GM18861 (cell line): ENCODE data around the gene NME4.

Experiments used
- ATAC-seq: cut with Tn5 transposase; IDR thresholded peaks from one replicate; pipeline ENCODE4 v1.9.1; 2021; ENCODE audit not compliant: unreplicated experiment

Gene NME4

DNA sequence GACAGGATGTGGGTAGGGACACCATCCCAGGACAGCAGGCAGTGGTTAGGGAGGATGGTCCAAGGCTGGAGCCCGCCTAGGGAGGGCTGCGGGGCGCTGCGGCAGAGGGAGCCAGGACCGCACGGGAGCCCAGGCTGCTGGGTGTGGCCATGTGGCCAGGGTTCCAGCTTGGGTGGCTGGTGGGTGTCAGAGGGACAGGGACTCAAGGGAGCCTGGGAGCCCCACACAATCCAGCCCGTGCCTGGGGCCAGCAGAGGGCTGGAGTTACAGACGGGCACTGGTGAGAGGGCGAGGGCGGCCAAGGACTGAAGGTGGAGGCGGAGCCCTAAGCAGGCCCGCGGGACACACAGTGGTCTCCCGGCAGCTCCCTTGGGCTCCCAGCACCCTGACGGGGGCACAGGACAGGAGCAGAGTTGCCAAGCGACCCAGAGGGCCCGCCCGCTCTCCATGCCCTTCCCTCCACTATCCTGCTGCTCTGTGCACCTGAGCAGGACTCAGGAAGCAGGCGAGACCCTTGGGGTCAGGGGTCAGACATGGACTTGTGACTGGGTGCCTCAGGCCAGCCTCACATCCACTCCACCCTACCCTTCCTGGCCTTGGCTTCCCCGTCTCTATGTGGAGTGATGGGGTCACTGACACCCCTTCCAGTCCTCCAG is 33.8 kb upstream of the NME4 start:
- ATAC-seq = no peak

DNA sequence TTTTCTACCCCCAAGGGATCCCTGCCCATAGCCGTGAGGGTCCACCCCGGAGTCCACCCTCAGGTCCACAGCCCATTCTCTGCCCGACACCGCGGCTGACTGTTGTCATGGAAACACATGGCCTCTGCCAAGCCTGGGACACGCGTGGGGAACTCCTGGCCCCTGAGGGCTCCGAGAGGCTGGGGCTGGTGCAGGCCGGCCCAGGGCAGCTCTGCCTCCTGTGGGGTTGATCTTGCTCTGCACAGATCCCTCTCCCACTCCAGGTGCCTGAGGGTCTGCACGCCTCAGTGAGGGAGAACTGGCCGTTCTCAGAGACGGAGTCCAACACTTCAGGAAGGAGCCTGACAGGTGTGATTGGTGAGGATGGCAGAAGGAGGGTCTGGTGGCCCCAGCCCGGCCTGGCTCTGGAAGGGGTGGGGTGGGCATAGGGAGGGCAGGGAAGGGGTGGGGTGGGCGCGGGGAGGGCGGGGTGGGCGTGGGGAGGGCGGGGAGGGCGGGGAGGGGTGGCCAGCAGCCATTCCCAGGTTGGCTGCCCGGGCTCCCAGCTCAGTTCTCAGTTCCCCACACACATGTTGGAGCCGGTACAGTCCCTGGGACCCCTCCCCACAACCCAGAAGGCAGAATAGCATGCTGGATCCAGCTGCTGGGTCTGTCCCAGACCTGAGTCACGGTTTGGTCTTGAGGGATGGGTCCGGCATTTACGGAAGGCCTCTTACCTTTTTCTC is 33.1 kb upstream of the NME4 start:
- no peak for ATAC-seq

DNA sequence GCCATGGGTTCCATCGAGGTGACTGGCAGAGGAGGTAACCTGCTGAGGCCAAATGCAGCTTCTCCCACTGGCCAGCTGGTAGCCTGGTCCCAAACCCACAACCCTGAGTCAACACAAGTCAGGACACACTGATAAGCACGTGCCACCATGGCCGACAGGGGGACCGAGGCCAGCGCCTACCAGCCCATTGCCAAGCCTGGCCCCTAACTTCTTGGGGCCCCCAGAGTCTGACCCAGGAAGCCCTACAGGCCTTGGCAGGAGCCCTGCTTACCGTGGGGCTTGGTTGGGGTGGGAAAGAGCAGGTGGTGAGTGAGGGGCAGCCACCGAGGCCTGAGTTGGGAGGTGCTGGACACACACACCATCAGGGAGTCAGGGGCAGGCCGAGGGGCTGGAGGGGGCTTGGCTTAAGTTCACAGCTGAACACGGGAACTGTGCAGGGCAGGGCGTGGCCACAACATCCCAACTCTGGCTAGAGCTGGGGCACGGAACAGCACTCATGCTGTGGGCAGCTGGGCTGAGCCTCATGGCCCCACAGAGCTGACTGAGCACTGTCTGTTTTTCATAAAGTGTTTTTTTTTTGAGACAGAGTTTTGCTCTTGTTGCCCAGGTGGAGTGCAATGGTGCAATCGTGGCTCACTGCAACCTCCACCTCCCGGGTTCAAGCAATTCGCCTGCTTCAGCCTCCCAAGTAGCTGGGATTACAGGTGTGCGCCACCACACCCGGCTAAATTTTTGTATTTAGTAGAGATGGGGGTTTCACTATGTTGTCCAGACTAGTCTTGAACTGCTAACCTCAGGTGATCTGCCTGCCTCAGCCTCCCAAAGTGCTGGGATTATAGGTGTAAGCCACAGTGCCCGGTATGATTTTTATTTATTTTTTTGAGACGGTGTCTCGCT is 32.2 kb upstream of the NME4 start:
- no peak for ATAC-seq

DNA sequence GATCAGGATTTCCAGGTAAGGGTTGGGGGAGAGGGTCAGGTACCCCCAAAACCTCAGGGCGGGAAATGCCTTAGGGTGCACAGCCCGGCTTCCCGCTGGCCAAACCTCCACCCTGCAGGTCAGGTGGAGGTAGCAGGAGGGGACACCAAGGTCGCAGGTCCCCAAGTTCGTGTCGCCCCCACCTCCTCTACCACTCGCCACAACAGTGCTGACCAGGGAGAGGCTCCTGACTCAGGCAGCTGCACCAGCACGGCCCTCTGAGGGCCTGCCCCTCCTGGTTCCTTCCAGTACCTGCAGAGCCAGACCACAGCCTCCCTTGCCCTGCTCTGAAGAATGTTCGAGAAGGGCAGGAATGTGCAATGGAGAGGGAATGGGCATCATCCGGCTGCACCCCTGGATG is 30.5 kb upstream of the NME4 start:
- ATAC-seq = no peak

DNA sequence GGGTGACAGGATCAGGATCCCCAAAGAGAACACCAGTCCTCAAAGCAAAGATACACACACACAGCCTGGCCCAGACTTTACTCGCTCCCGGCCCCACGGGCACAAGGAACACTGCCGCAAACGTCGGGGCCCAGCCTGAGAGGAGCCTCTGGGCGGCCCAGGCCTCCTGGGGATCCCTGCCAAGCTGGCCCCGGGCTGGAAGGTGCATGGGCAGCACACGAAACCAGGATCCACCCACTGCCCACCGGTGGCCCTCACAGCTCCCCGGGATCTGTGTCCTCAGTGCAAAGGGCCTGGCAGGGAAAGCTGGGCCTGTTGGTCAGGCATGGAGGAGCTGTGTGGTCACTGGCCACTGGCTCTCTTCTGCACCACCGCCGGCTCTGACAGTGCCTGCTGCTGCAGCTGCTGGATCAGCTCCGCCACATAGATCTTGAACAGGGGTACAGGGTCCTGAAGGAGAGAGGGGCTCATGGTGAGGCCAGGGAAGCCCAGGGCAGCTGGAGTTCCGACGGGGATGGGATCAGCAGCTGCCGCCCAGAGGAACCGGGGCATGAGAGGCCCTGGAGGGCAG is 29.6 kb upstream of the NME4 start:
- ATAC-seq = no peak

DNA sequence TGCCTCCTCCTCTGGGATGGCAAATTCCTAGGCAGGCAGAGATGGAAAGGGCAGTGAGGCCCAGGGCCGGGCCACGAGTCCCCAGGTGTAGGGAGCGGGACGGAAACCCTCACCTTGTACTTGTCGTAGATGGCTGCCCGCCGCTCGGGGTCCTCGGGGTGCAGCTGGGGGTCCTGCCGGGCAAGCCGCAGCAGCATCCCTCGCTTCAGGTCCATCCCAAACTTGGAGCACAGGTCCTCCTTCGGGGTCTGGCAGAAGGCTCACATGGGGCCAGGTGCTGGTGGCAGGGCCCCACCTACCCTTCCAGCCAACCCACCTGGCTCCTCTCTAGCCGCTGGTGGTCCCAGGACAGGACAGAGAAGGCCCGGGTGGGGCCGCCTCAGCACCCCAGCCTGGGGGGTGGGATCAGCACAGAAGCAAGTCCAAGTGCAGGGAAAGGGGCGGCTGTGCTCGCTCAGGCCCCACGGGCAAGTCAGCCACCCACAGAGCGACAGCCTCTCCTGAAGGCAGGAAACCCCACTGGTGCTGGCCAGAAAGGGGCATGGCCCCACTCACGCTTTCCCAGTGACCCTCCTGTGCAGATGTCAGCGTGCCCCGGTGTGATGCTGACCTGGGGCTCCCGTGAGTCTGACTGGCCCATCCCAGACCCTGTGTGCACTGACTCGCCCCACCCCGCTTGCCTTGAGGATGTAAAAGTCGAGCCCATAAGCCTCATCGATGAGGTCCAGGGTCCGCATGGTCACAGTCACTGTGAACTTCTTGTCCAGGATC is 28.4 kb upstream of the NME4 start:
- ATAC-seq = no peak

DNA sequence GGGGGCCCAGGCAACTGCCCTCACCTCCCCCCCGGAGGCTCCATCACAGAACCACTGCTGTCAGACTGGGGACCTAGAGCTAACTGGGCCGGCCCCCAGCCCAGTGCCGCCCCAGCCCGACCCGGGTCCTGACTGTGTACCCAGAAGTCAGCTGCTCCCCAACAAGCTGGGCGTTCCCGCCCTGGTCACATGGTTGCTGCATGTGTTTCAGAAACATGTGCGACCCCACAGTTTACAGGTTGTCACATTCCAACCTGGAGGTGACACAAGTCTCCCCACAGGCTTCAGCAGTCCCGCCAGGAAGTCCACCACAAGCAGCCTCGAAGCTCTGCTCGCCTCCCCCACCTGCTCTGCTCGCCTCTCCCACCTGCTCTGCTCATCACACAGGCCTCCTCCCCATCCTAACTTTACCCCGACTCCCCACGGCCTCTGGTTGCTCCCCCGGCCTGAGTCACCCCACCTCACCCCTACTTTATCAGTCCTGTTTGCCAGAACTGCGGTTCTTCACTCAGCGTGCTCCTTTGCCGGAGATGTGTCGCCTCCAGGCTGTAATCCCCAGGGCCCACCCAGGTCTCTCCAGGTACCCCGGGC is 27.6 kb upstream of the NME4 start:
- no peak for ATAC-seq

DNA sequence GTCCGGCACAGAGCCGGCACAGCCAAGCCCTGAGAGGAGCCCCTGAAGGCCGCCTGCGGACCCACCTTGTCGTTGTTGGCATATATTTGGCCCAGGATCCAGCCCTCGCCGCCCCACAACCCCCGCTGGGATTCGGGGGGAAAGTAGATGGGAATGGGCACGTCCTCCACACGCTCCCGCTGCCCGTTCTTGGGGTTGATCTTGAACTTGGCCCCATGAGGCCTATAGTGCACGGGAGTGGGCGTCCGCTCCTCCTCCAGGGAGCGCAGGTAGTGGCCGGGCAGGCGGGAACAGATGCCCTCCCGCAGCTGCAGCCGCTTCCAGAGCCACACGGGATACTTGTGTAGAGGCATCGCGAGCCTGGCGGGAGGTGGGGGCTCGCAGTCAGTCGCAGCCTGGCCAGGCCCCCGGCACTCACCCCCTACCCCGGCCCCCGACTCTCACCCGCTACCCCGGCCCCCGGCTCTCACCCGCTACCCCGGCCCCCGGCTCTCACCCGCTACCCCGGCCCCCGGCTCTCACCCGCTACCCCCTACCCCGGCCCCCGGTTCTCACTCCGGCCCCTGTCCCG is 27.0 kb upstream of the NME4 start:
- ATAC-seq = no peak

DNA sequence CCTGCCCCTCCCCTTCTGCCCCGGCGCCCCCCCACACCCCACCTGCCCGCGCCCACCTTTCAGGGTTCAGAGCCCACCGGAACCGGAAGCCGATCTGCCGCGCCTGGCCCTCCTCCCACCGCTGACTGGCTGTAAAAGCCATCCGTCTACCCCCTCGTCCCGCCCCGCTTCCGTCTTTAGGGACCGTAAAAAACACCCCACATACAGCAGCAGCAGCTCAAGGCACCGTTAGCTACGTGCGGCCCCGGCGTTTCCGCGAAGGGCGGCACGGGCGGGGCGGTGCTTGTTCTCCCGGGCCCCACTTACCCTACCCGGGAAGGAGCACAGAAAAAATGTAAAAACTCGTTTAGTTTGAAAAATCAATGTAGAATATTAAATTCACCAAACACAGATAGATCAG is 26.6 kb upstream of the NME4 start, which contains the start of gene MRPL28:
TSS of gene MRPL28 (minus strand) at position 96 of the 400 bp plus-strand sequence. CDS start 320 bp downstream, outside the sequence.
- peak; percentile 65 for ATAC-seq

DNA sequence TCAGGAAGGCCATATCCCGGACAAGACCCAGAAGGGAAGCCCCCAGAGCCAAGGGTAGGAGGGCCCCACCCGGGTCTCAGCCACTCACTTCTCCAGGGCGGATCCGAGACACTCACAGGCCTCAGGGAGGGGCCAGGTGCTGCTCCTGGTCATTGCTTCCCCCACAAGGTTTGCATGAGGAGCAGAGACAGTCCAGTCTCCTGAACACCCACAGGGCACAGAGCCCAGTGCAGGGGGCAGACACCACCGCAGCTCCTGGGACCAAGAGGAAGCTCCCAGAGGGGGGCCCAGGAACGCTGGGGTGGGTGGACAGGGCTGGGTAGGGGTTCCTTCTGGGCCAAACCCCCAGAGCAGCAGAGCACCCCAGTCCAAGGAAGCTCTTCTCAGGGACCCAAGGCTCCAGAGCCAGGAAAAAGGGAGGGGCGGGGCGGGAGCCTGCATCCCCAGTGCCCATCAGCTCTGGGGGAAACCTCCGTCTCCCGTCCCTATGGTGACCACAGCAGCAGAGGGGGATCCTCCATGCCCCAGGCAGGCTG is 26.0 kb upstream of the NME4 start:
- ATAC-seq = no peak

DNA sequence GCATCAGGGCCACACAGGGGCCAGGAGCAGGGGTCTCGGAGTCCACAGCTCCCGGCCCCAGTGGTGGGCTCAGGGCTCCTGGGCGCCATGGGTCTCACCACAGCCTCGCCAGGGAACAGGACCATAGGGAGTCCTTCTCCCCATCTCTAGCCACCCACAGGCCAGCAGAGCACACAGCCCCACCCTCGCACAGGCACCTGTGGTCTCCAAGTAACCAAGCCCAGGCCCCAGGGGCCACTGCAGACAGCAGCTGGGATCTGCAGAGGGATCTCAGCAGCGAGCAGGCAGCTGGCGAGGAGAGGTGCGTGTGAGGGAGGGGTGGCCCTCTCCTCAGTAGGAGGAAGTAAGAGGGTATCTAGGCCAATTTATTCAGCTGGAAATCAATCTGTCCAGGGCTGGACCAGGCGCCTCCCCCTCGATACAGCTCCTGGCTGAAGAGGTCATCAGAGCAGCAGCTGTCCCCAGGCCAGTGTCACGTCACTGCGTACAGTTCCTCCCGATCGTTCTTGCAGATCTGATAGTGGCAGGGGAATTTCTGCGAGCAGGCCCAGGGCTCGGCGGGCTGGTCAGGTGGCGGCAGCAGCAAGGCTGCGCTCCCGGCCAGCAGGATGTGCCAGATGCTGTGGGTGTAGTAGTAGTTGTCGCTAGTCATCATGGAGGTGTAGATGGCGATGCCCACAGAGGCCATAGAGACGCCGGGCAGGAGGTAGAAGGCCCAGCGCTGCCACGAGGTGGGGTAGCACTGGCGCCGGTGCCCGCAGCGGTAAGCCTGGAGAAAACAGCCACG is 25.3 kb upstream of the NME4 start:
- no peak for ATAC-seq

DNA sequence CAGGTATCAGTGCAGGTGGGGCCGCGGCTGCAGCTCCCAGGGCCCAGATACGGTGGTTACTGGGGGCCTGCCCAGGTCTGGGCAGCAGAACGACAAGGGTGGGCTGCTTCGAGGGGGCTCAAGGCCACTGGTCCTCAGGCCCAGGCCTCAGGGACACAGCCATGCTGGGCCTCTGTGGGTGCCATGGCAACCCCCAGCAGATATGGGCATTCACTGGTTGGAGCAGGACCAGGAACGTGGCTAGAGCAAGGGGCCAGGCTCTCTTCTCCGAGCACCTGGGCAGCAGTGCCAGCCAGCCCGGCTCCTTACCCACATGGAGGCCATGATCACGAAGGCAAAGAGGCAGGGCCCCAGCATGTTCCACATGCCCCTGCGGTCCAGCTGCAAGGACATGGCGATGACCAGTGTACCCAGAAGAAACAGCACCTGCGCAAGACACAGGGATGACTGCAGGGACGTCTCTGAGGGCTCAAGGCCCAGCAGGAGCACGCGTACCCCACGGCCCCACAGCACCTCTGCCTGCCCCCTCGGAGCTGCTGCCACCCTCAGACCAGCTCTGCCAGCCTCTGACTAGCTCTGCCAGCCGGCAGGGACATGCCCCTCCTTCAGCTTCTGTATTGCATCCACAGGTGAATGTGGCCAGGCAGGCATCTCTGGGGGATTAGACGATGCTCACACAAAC is 24.6 kb upstream of the NME4 start:
- no peak for ATAC-seq

DNA sequence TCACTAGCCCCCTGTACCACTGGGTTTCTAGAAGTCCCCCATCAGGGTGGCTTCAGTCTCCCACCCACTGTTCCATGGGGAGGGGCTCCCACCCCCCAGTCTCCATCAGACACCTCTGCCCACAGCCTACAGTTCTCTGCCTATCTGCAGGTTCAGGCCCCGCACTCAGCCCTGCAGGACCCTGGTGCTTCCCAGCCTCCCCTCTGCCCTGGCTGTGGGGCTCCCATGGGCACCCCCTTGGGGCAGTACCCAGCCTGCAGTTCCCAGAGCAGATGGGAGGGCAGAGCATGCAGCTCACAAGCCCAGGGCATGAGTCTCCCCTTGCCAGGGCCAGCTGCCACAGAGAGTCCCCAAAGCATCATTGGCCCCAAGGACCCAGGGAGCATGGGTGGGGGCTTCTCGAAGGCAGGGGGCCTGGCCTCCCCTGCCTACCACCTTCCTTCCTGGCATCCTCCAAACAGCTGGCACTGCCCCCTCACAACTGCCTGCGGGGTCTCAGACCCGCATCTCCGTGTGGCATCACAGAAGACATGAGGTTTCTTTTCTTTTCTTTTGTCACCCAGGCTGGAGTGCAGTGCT is 23.9 kb upstream of the NME4 start:
- no peak for ATAC-seq

DNA sequence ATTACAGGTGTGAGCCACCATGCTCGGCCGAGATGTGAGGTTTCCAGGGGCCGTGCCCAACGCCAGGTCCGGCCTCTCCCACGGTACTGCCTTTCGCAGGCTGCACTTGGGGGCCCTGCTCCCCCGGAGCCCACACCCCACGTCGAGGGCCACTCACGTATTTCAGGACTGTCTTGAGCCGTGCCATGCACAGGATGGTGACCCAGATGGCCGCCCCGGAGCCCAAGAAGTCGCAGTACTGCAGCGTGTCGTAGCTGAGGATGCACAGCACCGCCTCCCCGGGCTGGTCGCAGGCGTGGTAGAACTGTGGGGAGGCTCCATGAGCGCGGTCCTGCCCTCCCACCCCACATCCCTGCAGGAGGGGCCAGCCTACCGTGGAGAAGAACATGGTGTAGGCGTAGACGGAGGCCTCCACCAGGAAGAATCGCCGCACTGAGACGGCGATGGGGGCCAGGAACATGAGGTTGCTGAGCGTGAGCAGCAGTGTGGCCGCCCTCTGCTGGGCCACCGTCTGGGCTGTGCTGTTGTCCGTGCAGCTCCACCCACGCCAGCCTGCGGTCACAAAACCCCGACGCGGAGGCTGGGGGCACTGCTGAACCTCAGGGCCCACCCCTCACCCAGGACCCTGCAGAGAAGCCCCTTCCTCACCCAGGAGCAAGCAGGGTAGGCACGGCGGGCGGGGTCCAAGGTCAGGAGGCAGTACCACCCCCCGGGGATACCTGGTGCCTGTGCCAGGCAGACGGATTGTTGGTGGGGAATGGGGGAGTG is 23.0 kb upstream of the NME4 start:
- no peak for ATAC-seq

DNA sequence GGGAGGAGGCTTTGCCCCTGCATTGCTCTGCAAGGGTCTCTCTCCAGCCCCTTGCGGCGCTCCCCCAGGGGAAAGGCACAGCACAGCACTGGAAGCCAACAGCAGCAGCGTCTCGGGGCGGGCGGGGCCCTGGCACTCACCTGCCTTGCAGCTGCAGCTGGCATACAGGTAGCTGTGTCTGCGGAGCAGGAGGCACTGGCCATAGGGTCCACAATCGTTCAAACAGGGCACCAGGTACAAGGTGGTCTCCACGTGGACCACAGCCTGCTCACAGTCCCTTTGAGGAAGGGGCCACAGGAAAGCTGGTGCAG is 22.4 kb upstream of the NME4 start:
- ATAC-seq = no peak

DNA sequence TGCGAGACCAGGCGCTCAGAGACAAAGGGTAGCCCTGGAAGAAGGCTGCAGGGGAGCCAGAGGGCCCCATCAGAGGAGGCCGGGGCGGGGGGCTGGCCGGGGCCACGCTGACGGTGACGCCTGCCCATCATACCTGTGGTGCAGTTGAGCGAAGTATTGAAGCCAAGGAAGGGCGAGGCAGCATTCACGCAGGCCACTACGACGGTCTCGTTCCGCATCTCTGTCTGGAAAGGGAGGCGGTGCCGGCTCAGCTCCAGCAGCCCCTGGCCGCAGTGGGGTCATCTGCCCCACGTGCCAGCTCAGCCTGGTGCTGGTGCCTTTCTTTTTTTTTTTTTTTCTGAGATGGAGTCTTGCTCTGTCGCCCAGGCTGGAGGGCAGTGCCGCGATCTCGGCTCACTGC is 21.8 kb upstream of the NME4 start:
- no peak for ATAC-seq
